ENCODE results near the gene HEATR9. TPM values are rescaled to one million over a fixed set of nuclear protein-coding genes. Genes with fewer than 3 reads are reported as not detected.
A peak's percentile ranks its signal among the peaks of the same experiment; 100 is the strongest.

Gene HEATR9
- total and polyA plus RNA-seq, 2 of the 13 experiments (the other 11 are each of a cell fraction or from before 2014, with no cell fraction given): not detected

DNA sequence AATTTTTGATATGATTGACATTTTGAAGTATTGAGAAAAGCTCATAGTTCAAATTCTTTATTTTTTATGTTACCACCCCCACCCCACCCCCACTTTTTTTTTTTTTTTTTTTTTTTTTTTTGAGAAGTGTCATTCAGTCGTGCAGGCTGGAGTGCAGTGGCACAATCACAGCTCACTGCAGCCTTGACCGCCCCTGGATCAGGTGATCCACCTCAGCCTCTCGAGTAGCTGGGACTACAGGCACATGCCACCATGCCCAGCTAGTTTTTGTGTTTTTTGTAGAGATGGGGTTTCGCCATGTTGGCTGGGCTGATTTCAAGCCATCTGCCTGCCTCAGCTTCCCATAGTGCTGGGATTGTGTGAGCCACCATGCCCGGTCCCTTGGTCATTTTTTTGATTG is 52.0 kb downstream of the HEATR9 start:
- Histone ChIP-seq H3K27ac (ENCODE audit: extremely low read length, insufficient read depth, low read length) (no peak overlapping the region), H4K20me1 (ENCODE audit: insufficient read depth, low read length) (peaks cover 25% of the 10 kb centered on the region), H3K9ac (ENCODE audit: insufficient read depth, low read depth, low read length) (no peak overlapping the region), H3K4me2 (ENCODE audit: low read depth, low read length) (no peak overlapping the region), H3K9me3 (ENCODE audit: low read length) (no peaks in the 10 kb centered on the region), H3K27me3 (ENCODE audit: control insufficient read depth in 1 of 2, insufficient read depth in 2 of 2, low read length in 2 of 2) (no peaks in the 10 kb centered on the region), H3K4me1 (ENCODE audit: insufficient read depth, low read length) (peaks cover 59% of the 10 kb centered on the region), H3K36me3 (replicated peaks in 1 of 2; ENCODE audit: control insufficient read depth in 1 of 2, insufficient read depth in 2 of 2, low read length in 2 of 2) (peaks cover 3 to 41% of the 10 kb centered on the region in 2 experiments; a peak in 4 of 5 replicates), H3K4me3 (replicated peaks in 1 of 3; ENCODE audit: insufficient read depth in 1 of 3, low read depth in 2 of 3, low read length in 3 of 3) (no peak overlapping the region), H3K79me2 (ENCODE audit: insufficient read depth, low read length) (peaks cover 65% of the 10 kb centered on the region), H2AFZ (ENCODE audit: low read length) (no peak overlapping the region)
- intact Hi-C loops (cut with micrococcal nuclease; ENCODE audit: unreplicated experiment) (no loop called here), in situ Hi-C loops (cut with HindIII; ENCODE audit: extremely low pct_ligation_motif_present, low pct_unique_long_range_greater_than_20kb) (loop anchor here (25.0 kb wide), 1 partner anchor 104 kb away; no protein-coding TSS in a partner anchor)
- no TSS peak for BruUV-seq (replicated peaks)
- FAIRE-seq (no peak), DNase-seq (ENCODE audit: low spot score) (no peak), ATAC-seq (peak; percentile 31; the same call in 2 of the 3 replicates)
- ChIA-PET POLR2A (interaction anchor here (0.7 to 4.4 kb wide), 4 partner anchors 8 to 238 kb away, joined by 3 to 39 read pairs (median 4); partner anchors contain the start of genes PEX12 and TAF15), CTCF (ENCODE audit: low intra/inter-chr PET ratio, low total read pairs) (no interaction called here)
- whole genome bisulfite sequencing (ENCODE audit: low lambda C conversion rate): 80% methylated on average over 4 of the region's 5 CpGs
- TF ChIP-seq ZSCAN29 (CRISPR knock-in tag; conservative IDR thresholded peaks at IDR 0.05): no peak
- no peak for TF ChIP-seq ZNF615 (CRISPR knock-in tag; IDR thresholded peaks at IDR 0.05; ENCODE audit: borderline replicate concordance)
- no peak for TF ChIP-seq TEAD3 (CRISPR knock-in tag; optimal IDR thresholded peaks at IDR 0.05; ENCODE audit: borderline replicate concordance)
- no peak for TF ChIP-seq NBN (conservative IDR thresholded peaks at IDR 0.05)
- TF ChIP-seq, protein P1, sequence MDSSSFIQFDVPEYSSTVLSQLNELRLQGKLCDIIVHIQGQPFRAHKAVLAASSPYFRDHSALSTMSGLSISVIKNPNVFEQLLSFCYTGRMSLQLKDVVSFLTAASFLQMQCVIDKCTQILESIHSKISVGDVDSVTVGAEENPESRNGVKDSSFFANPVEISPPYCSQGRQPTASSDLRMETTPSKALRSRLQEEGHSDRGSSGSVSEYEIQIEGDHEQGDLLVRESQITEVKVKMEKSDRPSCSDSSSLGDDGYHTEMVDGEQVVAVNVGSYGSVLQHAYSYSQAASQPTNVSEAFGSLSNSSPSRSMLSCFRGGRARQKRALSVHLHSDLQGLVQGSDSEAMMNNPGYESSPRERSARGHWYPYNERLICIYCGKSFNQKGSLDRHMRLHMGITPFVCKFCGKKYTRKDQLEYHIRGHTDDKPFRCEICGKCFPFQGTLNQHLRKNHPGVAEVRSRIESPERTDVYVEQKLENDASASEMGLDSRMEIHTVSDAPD (CRISPR knock-in tag; IDR thresholded peaks at IDR 0.05): no peak
- TF ChIP-seq SRSF4 (IDR thresholded peaks at IDR 0.05; ENCODE audit: low read depth, low read length, poor library complexity, severe bottlenecking): no peak
- TF ChIP-seq SKI (IDR thresholded peaks at IDR 0.05; ENCODE audit: partially characterized antibody): no peak
- TF ChIP-seq LCORL (IDR thresholded peaks at IDR 0.05): no peak
- no peak for TF ChIP-seq LCORL (CRISPR knock-in tag; IDR thresholded peaks at IDR 0.05)
- TF ChIP-seq, protein P2, sequence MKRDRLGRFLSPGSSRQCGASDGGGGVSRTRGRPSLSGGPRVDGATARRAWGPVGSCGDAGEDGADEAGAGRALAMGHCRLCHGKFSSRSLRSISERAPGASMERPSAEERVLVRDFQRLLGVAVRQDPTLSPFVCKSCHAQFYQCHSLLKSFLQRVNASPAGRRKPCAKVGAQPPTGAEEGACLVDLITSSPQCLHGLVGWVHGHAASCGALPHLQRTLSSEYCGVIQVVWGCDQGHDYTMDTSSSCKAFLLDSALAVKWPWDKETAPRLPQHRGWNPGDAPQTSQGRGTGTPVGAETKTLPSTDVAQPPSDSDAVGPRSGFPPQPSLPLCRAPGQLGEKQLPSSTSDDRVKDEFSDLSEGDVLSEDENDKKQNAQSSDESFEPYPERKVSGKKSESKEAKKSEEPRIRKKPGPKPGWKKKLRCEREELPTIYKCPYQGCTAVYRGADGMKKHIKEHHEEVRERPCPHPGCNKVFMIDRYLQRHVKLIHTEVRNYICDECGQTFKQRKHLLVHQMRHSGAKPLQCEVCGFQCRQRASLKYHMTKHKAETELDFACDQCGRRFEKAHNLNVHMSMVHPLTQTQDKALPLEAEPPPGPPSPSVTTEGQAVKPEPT (CRISPR knock-in tag; IDR thresholded peaks at IDR 0.05; ENCODE audit: low read depth): no peak
- TF ChIP-seq, protein P3, sequence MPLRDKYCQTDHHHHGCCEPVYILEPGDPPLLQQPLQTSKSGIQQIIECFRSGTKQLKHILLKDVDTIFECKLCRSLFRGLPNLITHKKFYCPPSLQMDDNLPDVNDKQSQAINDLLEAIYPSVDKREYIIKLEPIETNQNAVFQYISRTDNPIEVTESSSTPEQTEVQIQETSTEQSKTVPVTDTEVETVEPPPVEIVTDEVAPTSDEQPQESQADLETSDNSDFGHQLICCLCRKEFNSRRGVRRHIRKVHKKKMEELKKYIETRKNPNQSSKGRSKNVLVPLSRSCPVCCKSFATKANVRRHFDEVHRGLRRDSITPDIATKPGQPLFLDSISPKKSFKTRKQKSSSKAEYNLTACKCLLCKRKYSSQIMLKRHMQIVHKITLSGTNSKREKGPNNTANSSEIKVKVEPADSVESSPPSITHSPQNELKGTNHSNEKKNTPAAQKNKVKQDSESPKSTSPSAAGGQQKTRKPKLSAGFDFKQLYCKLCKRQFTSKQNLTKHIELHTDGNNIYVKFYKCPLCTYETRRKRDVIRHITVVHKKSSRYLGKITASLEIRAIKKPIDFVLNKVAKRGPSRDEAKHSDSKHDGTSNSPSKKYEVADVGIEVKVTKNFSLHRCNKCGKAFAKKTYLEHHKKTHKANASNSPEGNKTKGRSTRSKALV (CRISPR knock-in tag; IDR thresholded peaks at IDR 0.05): no peak

Measured in HepG2 (cell line).